Loucy (cell line): Measurements from ENCODE around the gene RAD51B.

Source experiments
- CTCF ChIP-seq: fragments of 200-600 bp; sonication (generic); conservative IDR thresholded peaks from 2 replicates; pipeline ENCODE4 v1.5.1; 2014; ENCODE audit warnings: mild to moderate bottlenecking, antibody characterized with exemption, low read length
- EZH2phosphoT487 ChIP-seq: fragments of 200-600 bp; IDR thresholded peaks from 2 replicates; pipeline ENCODE4 v1.6.1; 2018; ENCODE audit warnings: antibody characterized with exemption, mild to moderate bottlenecking, moderate library complexity, borderline replicate concordance

- TF ChIP-seq CTCF: no peak
- no peak for TF ChIP-seq EZH2phosphoT487
Observed at GRCh38 chr14:68168460-68169109, 349.0 kb downstream of the RAD51B start.
